WTC11 (cell line): ENCODE measurements around the gene BNIPL. TPM values are rescaled to one million over a fixed set of nuclear protein-coding genes. Genes with fewer than 3 reads are reported as not detected.

Source experiments
- ATAC-seq: fragments of 200-7000 bp; cut with Tn5 transposase; 2 replicates; pipeline ENCODE4 v1.10.0; 2021; ENCODE audit warnings: mild to moderate bottlenecking, moderate library complexity
- CTCF ChIA-PET: fragments of 300-600 bp; sonication (Branson Sonifier 250); formaldehyde crosslinking; loops from one replicate; lab custom pipeline; 2021; ENCODE audit warnings: antibody characterized with exemption; lab: Charles Lee
- POLR2A ChIA-PET: fragments of 350-600 bp; sonication (Branson Sonifier 250); formaldehyde crosslinking; loops from one replicate; lab custom pipeline; 2021; ENCODE audit warnings: antibody characterized with exemption; lab: Charles Lee
- DNase-seq: peaks from one replicate; pipeline ENCODE4 v3.0.0; 2021; ENCODE audit warnings: low spot score
- H3K27ac Mint-ChIP-seq: 2 replicates; pipeline ENCODE4 v1.8.0; 2021; ENCODE audit warnings: mixed read lengths
- H3K27me3 Mint-ChIP-seq: 2 replicates; pipeline ENCODE4 v1.8.0; 2021; ENCODE audit warnings: low read depth, mild to moderate bottlenecking, moderate library complexity, mixed read lengths
- H3K36me3 Mint-ChIP-seq: 2 replicates; pipeline ENCODE4 v1.8.0; 2021; ENCODE audit warnings: mixed read lengths
- H3K4me1 Mint-ChIP-seq: 2 replicates; pipeline ENCODE4 v1.8.0; 2022; ENCODE audit warnings: mixed read lengths
- H3K4me3 Mint-ChIP-seq: 2 replicates; pipeline ENCODE4 v1.8.0; 2021; ENCODE audit warnings: mild to moderate bottlenecking, moderate library complexity, mixed read lengths
- H3K9me3 Mint-ChIP-seq: 2 replicates; pipeline ENCODE4 v1.8.0; 2021; ENCODE audit warnings: mixed read lengths
- ATF1 ChIP-seq: sonication (generic); formaldehyde crosslinking; IDR thresholded peaks from 2 replicates; pipeline ENCODE4 v1.8.1; 2023; ENCODE audit warnings: mild to moderate bottlenecking, moderate library complexity, missing genetic modification reagents
- EMX1 ChIP-seq: fragments of 250-450 bp; sonication (Bioruptor Pico); IDR thresholded peaks from 2 replicates; pipeline ENCODE4 v1.8.0; 2021; ENCODE audit warnings: mild to moderate bottlenecking
- ETV6 ChIP-seq: sonication (generic); formaldehyde crosslinking; IDR thresholded peaks from 2 replicates; pipeline ENCODE4 v1.8.1; 2022; ENCODE audit warnings: mild to moderate bottlenecking, missing genetic modification reagents
- NFE2L1 ChIP-seq: sonication (generic); formaldehyde crosslinking; IDR thresholded peaks from 2 replicates; pipeline ENCODE4 v1.8.1; 2023; ENCODE audit warnings: missing genetic modification reagents
- SMAD4 ChIP-seq: sonication (generic); formaldehyde crosslinking; IDR thresholded peaks from 2 replicates; pipeline ENCODE4 v1.8.0; 2022; ENCODE audit warnings: mild to moderate bottlenecking, missing genetic modification reagents
- SP1 ChIP-seq: sonication (generic); formaldehyde crosslinking; conservative IDR thresholded peaks from 2 replicates; pipeline ENCODE4 v1.8.1; 2022; ENCODE audit warnings: missing genetic modification reagents
- TCF7 ChIP-seq: sonication (generic); formaldehyde crosslinking; IDR thresholded peaks from 2 replicates; pipeline ENCODE4 v1.8.0; 2022; ENCODE audit warnings: mild to moderate bottlenecking, low read depth, missing genetic modification reagents, moderate library complexity
- ZNF416 ChIP-seq: fragments of 250-450 bp; sonication (Bioruptor Pico); IDR thresholded peaks from 2 replicates; pipeline ENCODE4 v1.9.0; 2021; ENCODE audit warnings: mild to moderate bottlenecking, inconsistent platforms
- total RNA-seq: library from RNA; stranded (reverse); gene quantifications from 3 replicates; pipeline ENCODE4 v1.2.3, GENCODE V29; 2021
- TF ChIP-seq, protein P1 (sequence below): sonication (generic); formaldehyde crosslinking; IDR thresholded peaks from 2 replicates; pipeline ENCODE4 v1.8.0; 2023; ENCODE audit warnings: missing genetic modification reagents
- TF ChIP-seq, protein P2 (sequence below): sonication (generic); formaldehyde crosslinking; IDR thresholded peaks from 2 replicates; pipeline ENCODE4 v1.8.1; 2022; ENCODE audit warnings: missing genetic modification reagents, borderline replicate concordance
- TF ChIP-seq, protein P3 (sequence below): fragments of 250-450 bp; sonication (Bioruptor Pico); IDR thresholded peaks from 2 replicates; pipeline ENCODE4 v2.1.2; 2022; ENCODE audit warnings: mild to moderate bottlenecking, moderate library complexity
- TF ChIP-seq, protein P4 (sequence below): sonication (generic); formaldehyde crosslinking; IDR thresholded peaks from 2 replicates; pipeline ENCODE4 v1.8.0; 2022; ENCODE audit warnings: mild to moderate bottlenecking, missing genetic modification reagents
- TF ChIP-seq, protein P5 (sequence below): sonication (generic); formaldehyde crosslinking; IDR thresholded peaks from 2 replicates; pipeline ENCODE4 v1.8.1; 2023; ENCODE audit warnings: mild to moderate bottlenecking, moderate library complexity, missing genetic modification reagents
- TF ChIP-seq, protein P6 (sequence below): fragments of 200-600 bp; IDR thresholded peaks from 2 replicates; pipeline ENCODE4 v1.8.0; 2022; ENCODE audit warnings: antibody characterized with exemption
- TF ChIP-seq, protein P7 (sequence below): fragments of 250-450 bp; sonication (Bioruptor Pico); IDR thresholded peaks from 2 replicates; pipeline ENCODE4 v1.9.0; 2021; ENCODE audit warnings: mild to moderate bottlenecking, borderline replicate concordance
- TF ChIP-seq, protein P8 (sequence below): sonication (generic); formaldehyde crosslinking; IDR thresholded peaks from 2 replicates; pipeline ENCODE4 v1.8.1; 2023; ENCODE audit warnings: mild to moderate bottlenecking, missing genetic modification reagents, moderate library complexity

The BNIPL gene
- total RNA-seq, 1 experiment from 2014 or later = 3.8 TPM

DNA sequence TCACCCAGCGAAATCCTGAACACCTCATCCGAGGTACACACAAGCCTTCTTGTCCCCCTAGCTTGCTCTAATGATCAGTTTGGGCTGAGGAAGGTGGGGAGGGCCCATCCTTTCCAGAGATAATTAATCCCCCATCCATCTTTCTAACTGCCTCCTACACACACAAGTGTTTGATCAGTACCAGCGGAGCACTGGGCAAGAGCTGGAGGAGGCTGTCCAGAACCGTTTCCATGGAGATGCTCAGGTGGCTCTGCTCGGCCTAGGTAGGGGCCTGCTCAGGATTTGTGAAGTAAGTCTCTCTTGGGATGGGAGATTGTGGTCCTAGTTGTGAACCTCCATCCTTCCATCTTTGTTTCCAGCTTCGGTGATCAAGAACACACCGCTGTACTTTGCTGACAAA is 48.5 kb upstream of the BNIPL start:
- H3K36me3 Mint-ChIP-seq = no peaks in the 10 kb centered on the region
- H3K27me3 Mint-ChIP-seq = no peaks in the 10 kb centered on the region
- H3K9me3 Mint-ChIP-seq = no peaks in the 10 kb centered on the region
- H3K4me3 Mint-ChIP-seq = no peak overlapping the region
- POLR2A ChIA-PET = no interaction called here
- TF ChIP-seq ETV6 (CRISPR knock-in tag) = no peak
- TF ChIP-seq, protein P1, sequence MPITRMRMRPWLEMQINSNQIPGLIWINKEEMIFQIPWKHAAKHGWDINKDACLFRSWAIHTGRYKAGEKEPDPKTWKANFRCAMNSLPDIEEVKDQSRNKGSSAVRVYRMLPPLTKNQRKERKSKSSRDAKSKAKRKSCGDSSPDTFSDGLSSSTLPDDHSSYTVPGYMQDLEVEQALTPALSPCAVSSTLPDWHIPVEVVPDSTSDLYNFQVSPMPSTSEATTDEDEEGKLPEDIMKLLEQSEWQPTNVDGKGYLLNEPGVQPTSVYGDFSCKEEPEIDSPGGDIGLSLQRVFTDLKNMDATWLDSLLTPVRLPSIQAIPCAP = no peak
- no peak for TF ChIP-seq SMAD4 (CRISPR knock-in tag)
- TF ChIP-seq, protein P2, sequence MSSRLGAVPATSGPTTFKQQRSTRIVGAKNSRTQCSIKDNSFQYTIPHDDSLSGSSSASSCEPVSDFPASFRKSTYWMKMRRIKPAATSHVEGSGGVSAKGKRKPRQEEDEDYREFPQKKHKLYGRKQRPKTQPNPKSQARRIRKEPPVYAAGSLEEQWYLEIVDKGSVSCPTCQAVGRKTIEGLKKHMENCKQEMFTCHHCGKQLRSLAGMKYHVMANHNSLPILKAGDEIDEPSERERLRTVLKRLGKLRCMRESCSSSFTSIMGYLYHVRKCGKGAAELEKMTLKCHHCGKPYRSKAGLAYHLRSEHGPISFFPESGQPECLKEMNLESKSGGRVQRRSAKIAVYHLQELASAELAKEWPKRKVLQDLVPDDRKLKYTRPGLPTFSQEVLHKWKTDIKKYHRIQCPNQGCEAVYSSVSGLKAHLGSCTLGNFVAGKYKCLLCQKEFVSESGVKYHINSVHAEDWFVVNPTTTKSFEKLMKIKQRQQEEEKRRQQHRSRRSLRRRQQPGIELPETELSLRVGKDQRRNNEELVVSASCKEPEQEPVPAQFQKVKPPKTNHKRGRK (CRISPR knock-in tag) = no peak
- TF ChIP-seq NFE2L1 = no peak
- no peak for TF ChIP-seq EMX1 (CRISPR knock-in tag)
- no peak for TF ChIP-seq SP1 (CRISPR knock-in tag)
- TF ChIP-seq, protein P3, sequence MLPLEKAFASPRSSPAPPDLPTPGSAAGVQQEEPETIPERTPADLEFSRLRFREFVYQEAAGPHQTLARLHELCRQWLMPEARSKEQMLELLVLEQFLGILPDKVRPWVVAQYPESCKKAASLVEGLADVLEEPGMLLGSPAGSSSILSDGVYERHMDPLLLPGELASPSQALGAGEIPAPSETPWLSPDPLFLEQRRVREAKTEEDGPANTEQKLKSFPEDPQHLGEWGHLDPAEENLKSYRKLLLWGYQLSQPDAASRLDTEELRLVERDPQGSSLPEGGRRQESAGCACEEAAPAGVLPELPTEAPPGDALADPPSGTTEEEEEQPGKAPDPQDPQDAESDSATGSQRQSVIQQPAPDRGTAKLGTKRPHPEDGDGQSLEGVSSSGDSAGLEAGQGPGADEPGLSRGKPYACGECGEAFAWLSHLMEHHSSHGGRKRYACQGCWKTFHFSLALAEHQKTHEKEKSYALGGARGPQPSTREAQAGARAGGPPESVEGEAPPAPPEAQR (CRISPR knock-in tag) = no peak
- TF ChIP-seq, protein P4, sequence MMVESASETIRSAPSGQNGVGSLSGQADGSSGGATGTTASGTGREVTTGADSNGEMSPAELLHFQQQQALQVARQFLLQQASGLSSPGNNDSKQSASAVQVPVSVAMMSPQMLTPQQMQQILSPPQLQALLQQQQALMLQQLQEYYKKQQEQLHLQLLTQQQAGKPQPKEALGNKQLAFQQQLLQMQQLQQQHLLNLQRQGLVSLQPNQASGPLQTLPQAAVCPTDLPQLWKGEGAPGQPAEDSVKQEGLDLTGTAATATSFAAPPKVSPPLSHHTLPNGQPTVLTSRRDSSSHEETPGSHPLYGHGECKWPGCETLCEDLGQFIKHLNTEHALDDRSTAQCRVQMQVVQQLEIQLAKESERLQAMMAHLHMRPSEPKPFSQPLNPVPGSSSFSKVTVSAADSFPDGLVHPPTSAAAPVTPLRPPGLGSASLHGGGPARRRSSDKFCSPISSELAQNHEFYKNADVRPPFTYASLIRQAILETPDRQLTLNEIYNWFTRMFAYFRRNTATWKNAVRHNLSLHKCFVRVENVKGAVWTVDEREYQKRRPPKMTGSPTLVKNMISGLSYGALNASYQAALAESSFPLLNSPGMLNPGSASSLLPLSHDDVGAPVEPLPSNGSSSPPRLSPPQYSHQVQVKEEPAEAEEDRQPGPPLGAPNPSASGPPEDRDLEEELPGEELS = no peak
- TF ChIP-seq, protein P5, sequence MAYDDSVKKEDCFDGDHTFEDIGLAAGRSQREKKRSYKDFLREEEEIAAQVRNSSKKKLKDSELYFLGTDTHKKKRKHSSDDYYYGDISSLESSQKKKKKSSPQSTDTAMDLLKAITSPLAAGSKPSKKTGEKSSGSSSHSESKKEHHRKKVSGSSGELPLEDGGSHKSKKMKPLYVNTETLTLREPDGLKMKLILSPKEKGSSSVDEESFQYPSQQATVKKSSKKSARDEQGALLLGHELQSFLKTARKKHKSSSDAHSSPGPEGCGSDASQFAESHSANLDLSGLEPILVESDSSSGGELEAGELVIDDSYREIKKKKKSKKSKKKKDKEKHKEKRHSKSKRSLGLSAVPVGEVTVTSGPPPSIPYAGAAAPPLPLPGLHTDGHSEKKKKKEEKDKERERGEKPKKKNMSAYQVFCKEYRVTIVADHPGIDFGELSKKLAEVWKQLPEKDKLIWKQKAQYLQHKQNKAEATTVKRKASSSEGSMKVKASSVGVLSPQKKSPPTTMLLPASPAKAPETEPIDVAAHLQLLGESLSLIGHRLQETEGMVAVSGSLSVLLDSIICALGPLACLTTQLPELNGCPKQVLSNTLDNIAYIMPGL (CRISPR knock-in tag) = no peak
- CTCF ChIA-PET = interaction anchor here (10.3 kb wide), 1 partner anchor 7 kb away, joined by 109 read pairs; no protein-coding TSS in a partner anchor
- ATAC-seq = no peak
- no peaks in the 10 kb centered on the region for H3K4me1 Mint-ChIP-seq
- no peak overlapping the region for H3K27ac Mint-ChIP-seq
- no peak for DNase-seq

DNA sequence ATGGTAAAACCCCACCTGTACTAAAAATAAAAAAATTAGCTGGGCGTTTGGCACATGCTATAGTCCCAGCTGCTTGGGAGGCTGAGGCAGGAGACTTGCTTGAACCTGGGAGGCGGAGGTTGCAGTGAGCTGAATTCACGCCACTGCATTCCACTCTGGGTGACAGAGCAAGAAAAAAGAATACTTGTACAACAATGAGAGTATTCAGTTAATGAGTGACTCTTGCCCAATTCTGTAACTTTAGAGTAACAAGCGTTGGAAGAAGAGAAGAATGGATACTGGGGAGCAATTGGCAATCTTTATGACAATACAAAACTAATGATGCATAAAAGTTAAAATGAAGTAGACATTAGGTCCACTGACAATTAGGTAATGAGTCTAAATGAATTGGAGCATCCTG is 43.8 kb upstream of the BNIPL start:
- DNase-seq (no peak), ATAC-seq (no peak)
- Mint-ChIP-seq H3K27ac (no peak overlapping the region), H3K36me3 (no peaks in the 10 kb centered on the region), H3K4me1 (peaks cover 6% of the 10 kb centered on the region; the same call in 1 of the 2 replicates), H3K4me3 (no peak overlapping the region), H3K27me3 (no peaks in the 10 kb centered on the region), H3K9me3 (no peaks in the 10 kb centered on the region)
- ChIA-PET CTCF (interaction anchor here (5.7 kb wide), 1 partner anchor 9 kb away, joined by 109 read pairs; the partner anchor contains the start of gene ANXA9), POLR2A (interaction anchor here (0.7 to 1.0 kb wide), 2 partner anchors 14 to 64 kb away, joined by 4 to 5 read pairs; partner anchors contain the start of gene MINDY1)
- TF ChIP-seq ATF1 (CRISPR knock-in tag) (no peak), ZNF416 (CRISPR knock-in tag) (no peak), NFE2L1 (no peak), ETV6 (CRISPR knock-in tag) (no peak), TCF7 (CRISPR knock-in tag) (no peak)
- TF ChIP-seq, protein P5 (CRISPR knock-in tag) = no peak
- TF ChIP-seq, protein P6, sequence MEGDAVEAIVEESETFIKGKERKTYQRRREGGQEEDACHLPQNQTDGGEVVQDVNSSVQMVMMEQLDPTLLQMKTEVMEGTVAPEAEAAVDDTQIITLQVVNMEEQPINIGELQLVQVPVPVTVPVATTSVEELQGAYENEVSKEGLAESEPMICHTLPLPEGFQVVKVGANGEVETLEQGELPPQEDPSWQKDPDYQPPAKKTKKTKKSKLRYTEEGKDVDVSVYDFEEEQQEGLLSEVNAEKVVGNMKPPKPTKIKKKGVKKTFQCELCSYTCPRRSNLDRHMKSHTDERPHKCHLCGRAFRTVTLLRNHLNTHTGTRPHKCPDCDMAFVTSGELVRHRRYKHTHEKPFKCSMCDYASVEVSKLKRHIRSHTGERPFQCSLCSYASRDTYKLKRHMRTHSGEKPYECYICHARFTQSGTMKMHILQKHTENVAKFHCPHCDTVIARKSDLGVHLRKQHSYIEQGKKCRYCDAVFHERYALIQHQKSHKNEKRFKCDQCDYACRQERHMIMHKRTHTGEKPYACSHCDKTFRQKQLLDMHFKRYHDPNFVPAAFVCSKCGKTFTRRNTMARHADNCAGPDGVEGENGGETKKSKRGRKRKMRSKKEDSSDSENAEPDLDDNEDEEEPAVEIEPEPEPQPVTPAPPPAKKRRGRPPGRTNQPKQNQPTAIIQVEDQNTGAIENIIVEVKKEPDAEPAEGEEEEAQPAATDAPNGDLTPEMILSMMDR = no peak
- TF ChIP-seq, protein P7, sequence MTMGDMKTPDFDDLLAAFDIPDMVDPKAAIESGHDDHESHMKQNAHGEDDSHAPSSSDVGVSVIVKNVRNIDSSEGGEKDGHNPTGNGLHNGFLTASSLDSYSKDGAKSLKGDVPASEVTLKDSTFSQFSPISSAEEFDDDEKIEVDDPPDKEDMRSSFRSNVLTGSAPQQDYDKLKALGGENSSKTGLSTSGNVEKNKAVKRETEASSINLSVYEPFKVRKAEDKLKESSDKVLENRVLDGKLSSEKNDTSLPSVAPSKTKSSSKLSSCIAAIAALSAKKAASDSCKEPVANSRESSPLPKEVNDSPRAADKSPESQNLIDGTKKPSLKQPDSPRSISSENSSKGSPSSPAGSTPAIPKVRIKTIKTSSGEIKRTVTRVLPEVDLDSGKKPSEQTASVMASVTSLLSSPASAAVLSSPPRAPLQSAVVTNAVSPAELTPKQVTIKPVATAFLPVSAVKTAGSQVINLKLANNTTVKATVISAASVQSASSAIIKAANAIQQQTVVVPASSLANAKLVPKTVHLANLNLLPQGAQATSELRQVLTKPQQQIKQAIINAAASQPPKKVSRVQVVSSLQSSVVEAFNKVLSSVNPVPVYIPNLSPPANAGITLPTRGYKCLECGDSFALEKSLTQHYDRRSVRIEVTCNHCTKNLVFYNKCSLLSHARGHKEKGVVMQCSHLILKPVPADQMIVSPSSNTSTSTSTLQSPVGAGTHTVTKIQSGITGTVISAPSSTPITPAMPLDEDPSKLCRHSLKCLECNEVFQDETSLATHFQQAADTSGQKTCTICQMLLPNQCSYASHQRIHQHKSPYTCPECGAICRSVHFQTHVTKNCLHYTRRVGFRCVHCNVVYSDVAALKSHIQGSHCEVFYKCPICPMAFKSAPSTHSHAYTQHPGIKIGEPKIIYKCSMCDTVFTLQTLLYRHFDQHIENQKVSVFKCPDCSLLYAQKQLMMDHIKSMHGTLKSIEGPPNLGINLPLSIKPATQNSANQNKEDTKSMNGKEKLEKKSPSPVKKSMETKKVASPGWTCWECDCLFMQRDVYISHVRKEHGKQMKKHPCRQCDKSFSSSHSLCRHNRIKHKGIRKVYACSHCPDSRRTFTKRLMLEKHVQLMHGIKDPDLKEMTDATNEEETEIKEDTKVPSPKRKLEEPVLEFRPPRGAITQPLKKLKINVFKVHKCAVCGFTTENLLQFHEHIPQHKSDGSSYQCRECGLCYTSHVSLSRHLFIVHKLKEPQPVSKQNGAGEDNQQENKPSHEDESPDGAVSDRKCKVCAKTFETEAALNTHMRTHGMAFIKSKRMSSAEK (CRISPR knock-in tag) = no peak
- TF ChIP-seq, protein P8, sequence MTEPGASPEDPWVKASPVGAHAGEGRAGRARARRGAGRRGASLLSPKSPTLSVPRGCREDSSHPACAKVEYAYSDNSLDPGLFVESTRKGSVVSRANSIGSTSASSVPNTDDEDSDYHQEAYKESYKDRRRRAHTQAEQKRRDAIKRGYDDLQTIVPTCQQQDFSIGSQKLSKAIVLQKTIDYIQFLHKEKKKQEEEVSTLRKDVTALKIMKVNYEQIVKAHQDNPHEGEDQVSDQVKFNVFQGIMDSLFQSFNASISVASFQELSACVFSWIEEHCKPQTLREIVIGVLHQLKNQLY = no peak
